Stimulated activated CD4-positive, alpha-beta T cell treated with anti-CD3 and anti-CD28 coated beads, Interleukin-4, amount 100 ng/mL, for 4 hours (primary cell): ENCODE measurements around the gene GSTM5.
"Not testable (repeated sequence)": the region's sequence is repeated elsewhere in the genome, so short reads cannot be mapped to it uniquely, and the experiment has no call there.

Experiments used
- DNase-seq, 2 experiments: peaks; one replicate each; pipeline ENCODE4 v3.0.0-alpha.2; 2020

Gene GSTM5

DNA sequence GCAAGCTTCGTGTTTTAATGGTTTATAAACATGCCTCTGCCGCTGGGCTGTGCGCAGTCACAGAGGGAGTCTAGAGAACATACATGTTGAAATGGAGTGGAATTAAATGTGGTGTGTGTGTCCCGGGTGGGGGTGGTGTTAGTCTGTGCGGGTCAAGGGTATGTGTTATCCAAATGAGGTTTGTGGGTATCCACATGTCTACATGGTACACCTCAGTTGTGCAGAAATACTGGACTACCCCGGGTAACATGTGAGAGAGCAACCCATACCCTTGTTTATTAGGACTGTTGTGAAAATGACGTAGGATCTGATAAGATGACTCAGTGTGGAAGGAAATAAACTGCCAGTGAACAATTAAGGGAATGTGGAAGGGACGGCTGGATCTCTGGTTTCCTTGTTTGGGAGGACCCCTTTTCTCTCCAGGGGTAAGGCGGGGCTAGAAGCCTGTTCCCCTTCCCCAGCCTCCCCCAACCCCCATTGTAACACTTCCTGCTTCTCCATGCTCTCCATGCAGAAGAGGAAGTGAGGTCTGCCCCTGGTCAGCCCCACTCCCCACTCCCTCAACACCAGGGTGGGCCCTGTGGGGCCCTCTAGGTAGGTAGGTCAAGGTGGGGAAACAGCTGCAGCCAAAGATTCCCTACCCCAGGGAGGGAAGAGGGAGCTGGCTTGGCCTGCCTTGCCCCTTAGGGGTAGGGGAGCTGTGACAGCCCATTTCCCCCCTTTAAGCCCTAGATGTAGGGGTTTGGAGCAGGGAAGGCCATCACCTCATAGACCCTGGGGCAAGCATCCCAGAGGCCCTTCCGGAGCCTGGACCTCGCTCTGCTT lies 51.0 kb downstream of the GSTM5 start:
- DNase-seq: no peak

DNA sequence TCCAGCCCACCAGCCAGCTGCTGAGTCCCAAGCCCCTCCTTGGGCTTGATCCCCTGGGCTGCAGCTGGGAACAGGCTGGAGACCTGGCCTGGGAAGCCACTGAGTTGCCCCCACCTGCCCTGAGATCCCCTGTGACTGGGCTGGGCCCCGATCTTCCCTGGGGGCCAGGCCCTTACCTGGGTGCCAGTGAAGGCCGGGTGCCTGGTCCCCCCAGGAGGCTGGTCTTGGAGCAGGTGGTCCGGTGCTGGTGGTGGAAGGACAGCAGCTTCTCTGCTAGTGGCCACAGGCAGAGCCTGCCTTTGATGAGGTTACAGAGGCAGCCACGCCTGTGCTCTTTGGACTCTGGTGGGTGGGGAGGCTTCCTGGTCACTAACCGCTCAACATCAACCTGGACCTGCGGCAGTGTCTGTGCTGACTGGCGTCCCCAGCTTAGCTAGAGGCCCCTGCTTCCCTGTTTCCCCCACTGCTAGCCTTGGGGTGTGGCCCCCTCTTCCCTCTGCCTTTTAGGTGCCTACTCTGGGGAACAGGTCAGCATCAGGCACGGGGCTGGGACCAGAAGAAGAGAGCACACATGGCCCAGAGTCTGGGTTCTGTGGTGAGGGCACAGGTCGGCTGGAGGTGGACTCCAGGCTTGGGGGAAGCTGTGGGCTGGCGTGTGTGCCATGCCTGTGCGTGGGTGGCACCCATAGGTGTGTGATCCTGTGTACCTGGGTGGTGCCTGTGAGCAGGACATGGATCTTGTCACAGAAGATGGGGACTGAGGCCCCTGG lies 51.8 kb downstream of the GSTM5 start, which contains the start of gene EPS8L3:
TSS of gene EPS8L3 (minus strand) at position 278 of the 770 bp plus-strand sequence. CDS start 2,174 bp downstream, outside the sequence.
- DNase-seq: no peak

DNA sequence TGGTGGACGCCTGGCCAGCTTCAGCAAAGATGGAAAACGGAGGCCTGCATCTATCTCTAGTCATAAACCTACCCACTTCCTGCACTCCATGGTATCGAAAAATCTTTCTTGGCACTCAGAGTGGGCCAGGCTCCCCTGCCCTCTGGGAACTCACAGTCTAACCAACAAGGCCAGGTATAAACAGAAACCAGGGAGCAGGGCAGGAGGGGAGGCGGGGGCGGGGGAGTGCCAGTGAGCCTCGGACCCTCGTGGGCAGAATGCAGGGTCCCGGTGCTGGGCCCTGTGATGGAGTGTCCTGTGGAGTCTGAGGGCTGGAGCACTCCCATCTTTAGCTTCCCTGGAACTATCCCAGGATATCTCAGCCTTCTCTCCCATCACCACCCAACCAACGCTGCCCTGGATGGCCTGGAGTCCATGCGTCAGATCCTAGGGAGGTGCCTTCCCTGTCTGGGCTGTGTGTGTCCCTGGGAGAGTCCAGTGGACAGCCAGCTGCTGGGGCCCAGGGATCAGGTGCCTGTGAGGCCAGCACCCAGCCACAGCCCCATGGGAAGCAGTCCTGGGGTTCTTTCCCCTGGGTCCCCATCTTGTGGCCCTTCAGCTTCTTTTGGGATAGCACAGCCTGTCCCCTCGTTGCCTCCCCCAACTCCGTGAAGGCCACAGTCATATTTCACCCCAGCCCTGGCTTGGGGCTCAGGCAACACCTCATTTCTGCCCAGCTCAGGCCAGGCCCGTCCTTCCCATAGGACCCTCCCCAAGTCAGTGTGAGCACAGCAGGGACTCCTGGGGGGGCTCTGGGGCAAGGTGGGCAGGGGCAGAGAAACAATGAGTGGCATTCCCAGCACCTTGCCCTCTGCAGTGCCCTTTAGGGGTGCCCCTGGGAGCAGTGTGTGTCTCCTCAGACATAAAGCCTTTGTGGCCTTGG lies 52.8 kb downstream of the GSTM5 start:
- DNase-seq: no peak

DNA sequence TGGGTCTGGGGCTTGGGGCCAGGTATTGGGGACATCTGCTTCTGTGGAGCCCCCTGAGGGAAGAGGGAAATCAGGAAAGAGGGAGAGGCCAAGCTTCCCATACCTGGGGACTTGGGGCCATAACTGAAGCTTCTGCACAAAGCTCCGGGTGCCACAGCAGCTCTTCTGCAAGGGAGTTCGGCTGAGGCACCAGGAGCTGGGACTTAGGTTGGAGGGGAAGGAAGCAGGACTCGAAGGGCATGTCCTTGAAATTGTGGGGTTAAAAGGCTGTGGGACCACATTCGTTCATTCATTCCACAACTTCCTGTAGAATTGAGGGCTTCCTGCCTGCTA lies 53.4 kb downstream of the GSTM5 start:
- no peak for DNase-seq

- no peak for DNase-seq
Observed at GRCh38 chr1:109765896-109766615, 54.0 kb downstream of the GSTM5 start.

GRCh38 chr1:109766991-109767636 lies 55.1 kb downstream of the GSTM5 start:
- not testable (repeated sequence) for DNase-seq
